SH-SY5Y (cell line): ENCODE data around the gene CARNS1.

Experiments
- GATA2 ChIP-seq: IDR thresholded peaks from 2 replicates; pipeline ENCODE4 v1.6.1; 2011; ENCODE audit warnings: mild to moderate bottlenecking, low read depth, low read length
- GATA3 ChIP-seq: IDR thresholded peaks from 2 replicates; pipeline ENCODE4 v1.6.1; 2011; ENCODE audit warnings: low read depth, mild to moderate bottlenecking, low read length, moderate library complexity

GRCh38 chr11:67465189-67465510 is 49.7 kb downstream of the CARNS1 start:
- TF ChIP-seq GATA3 (no peak), GATA2 (no peak)
